ENCODE measurements around the gene SAP25.

The SAP25 gene

GRCh38 chr7:100603726-100604027 is 30.0 kb upstream of the SAP25 start:
- ATAC-seq (peak; percentile 2), DNase-seq (ENCODE audit: low spot score in 2 of 2) (no peak)
- peak overlapping the region; percentile 93 for H3K27ac Mint-ChIP-seq
- H3K9me3 Mint-ChIP-seq = no peaks in the 10 kb centered on the region
- H3K36me3 Mint-ChIP-seq = no peaks in the 10 kb centered on the region
- H3K4me3 Mint-ChIP-seq = peak overlapping the region; percentile 87
- peaks cover 30% of the 10 kb centered on the region for H3K4me1 Mint-ChIP-seq

DNA sequence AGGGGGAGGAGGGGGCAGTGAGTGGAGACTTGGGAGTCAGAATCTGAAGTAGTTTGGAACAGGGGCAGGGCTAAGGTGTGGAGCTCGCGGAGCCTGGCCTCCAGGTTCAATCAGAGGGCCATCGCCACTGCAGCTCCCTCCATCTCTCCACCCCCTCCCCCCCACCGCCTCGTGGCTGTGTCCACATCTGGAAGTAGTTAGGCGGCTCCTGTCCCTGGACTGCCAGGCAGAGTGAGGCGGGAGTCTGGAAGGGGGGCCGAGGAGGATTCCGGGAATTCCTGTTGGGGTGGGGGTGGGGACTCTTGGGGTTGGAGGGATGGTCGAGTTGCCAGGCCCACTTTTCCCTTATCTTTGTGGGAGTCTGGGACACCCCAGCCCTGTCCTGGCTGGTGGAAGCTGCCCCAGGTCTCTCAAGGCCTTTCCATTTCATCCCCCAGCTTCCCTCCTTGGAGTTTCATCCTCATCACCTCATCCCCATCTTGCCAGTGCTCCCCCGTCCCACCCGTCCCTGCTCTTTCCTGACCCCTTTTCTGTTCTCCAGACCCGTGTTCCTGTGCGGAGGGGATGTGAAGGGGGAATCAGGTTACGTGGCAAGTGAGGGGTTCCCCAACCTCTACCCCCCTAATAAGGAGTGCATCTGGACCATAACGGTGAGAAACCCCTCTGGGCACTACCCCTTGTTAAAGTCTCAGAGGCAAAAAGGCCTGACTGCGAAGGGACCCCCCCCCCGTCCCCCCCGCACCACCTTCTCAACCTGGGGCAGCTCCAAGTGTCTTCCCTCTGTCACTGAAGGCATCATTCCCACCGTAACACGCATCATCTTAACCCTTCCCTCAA is 29.4 kb upstream of the SAP25 start:
- no peaks in the 10 kb centered on the region for H3K36me3 Mint-ChIP-seq

GRCh38 chr7:100600730-100601038 is 27.0 kb upstream of the SAP25 start:
- no peak for DNase-seq (ENCODE audit: low spot score in 2 of 2)
- Mint-ChIP-seq H3K9me3 (no peaks in the 10 kb centered on the region), H3K27ac (no peak overlapping the region), H3K36me3 (no peaks in the 10 kb centered on the region), H3K4me3 (no peak overlapping the region), H3K4me1 (peaks cover 23% of the 10 kb centered on the region)
- ATAC-seq = no peak

More for the DNA sequence above, 29.4 kb upstream of the SAP25 start:
- DNase-seq (ENCODE audit: low spot score in 2 of 2) (no peak), ATAC-seq (no peak)
- peak overlapping the region; percentile 93 for H3K27ac Mint-ChIP-seq
- H3K9me3 Mint-ChIP-seq = no peaks in the 10 kb centered on the region
- peak overlapping the region; percentile 87 for H3K4me3 Mint-ChIP-seq
- H3K4me1 Mint-ChIP-seq = peaks cover 36% of the 10 kb centered on the region

DNA sequence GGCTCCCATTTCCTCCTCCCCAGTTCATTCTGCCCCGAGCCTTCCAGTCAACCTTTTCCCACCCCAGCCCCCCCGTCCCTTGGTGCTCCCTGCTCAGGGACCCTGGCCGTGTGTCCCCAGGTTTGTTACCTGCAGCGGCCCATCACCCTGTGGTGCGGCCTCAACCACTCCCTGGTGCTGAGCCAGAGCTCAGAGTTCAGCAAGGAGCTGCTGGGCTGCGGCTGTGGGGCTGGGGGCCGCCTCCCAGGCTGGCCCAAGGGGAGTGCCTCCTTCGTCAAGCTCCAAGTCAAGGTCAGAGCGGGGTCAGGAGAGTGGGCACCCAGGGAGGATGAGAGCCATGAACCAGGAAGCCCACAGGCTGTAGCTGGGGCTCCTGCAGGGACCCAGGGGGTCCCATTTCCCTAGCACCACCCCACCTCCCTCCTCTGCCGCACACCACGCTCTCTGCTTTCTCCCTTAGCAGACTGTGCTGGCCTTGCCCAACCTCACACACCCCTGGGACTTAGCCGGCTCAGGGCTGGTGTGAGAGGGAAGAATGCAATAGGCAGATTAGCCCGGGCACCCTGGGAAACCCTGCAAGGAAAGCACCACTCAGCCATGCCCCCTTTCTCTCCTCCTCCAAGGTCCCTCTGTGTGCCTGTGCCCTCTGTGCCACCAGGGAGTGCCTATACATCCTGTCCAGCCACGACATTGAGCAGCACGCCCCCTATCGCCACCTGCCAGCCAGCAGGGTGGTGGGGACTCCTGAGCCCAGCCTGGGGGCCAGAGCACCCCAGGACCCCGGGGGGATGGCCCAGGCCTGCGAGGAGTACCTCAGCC is 26.4 kb upstream of the SAP25 start:
- Mint-ChIP-seq H3K27ac (no peak overlapping the region), H3K9me3 (no peaks in the 10 kb centered on the region), H3K36me3 (no peaks in the 10 kb centered on the region), H3K4me3 (no peak overlapping the region), H3K4me1 (peaks cover 17% of the 10 kb centered on the region)
- no peak for ATAC-seq
- DNase-seq (ENCODE audit: low spot score in 2 of 2) = no peak

- Mint-ChIP-seq H3K4me3 (no peak overlapping the region), H3K27ac (peak overlapping the region; percentile 59), H3K9me3 (no peaks in the 10 kb centered on the region), H3K36me3 (no peaks in the 10 kb centered on the region), H3K4me1 (peaks cover 6% of the 10 kb centered on the region)
- ATAC-seq (no peak), DNase-seq (ENCODE audit: low spot score in 2 of 2) (no peak)
These were observed 24.7 kb upstream of the SAP25 start for GRCh38 chr7:100598425-100598824.

- DNase-seq (ENCODE audit: low spot score in 2 of 2) (no peak), ATAC-seq (no peak)
- Mint-ChIP-seq H3K36me3 (no peaks in the 10 kb centered on the region), H3K9me3 (no peaks in the 10 kb centered on the region), H3K4me1 (peaks cover 6% of the 10 kb centered on the region), H3K27ac (no peak overlapping the region), H3K4me3 (no peak overlapping the region)
These were observed 21.5 kb upstream of the SAP25 start for GRCh38 chr7:100595188-100595587.

GRCh38 chr7:100591596-100591995 is 17.9 kb upstream of the SAP25 start:
- Mint-ChIP-seq H3K27ac (no peak overlapping the region), H3K36me3 (no peaks in the 10 kb centered on the region), H3K4me1 (peaks cover 2% of the 10 kb centered on the region), H3K9me3 (no peaks in the 10 kb centered on the region), H3K4me3 (no peak overlapping the region)
- DNase-seq (ENCODE audit: low spot score in 2 of 2) (no peak), ATAC-seq (no peak)

GRCh38 chr7:100590077-100590737 is 16.5 kb upstream of the SAP25 start:
- H3K4me3 Mint-ChIP-seq = no peak overlapping the region
- H3K4me1 Mint-ChIP-seq = peaks cover 13% of the 10 kb centered on the region
- peaks cover 13% of the 10 kb centered on the region for H3K36me3 Mint-ChIP-seq
- DNase-seq (ENCODE audit: low spot score in 2 of 2) = no peak
- no peak overlapping the region for H3K27ac Mint-ChIP-seq
- H3K9me3 Mint-ChIP-seq = no peaks in the 10 kb centered on the region
- no peak for ATAC-seq

DNA sequence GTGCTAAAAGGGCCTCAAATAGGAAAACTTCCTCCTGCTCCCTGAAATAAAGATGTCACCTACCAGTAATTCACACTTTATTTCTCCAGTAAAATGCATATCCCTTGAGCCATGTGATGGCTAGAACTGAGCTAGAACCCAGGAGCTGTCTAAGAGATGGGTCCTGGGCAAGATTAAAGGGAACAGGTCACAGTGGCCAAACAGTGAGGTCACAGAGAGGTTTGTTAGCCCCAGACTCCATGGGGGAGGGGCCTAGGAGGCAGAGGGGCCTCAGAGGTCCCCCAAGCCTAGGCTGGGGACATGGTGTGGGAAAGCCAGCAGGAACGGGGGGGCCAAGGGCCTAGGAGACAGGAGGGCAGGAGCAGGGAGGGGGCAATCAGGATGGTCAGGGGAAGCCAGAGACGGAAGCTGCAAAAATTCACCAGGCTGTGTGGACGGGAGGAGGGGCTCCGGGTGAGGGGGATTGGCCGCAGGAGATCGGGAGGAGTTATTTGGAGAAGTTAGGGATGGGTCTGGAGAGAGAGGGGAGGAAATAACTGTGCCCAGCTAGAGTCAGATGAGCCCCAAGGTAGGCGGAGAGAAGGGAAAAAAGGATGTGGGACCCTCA is 15.7 kb upstream of the SAP25 start:
- Mint-ChIP-seq H3K4me1 (peaks cover 20% of the 10 kb centered on the region), H3K36me3 (peaks cover 20% of the 10 kb centered on the region), H3K9me3 (no peaks in the 10 kb centered on the region), H3K27ac (no peak overlapping the region), H3K4me3 (no peak overlapping the region)
- ATAC-seq (no peak), DNase-seq (ENCODE audit: low spot score in 2 of 2) (no peak)

DNA sequence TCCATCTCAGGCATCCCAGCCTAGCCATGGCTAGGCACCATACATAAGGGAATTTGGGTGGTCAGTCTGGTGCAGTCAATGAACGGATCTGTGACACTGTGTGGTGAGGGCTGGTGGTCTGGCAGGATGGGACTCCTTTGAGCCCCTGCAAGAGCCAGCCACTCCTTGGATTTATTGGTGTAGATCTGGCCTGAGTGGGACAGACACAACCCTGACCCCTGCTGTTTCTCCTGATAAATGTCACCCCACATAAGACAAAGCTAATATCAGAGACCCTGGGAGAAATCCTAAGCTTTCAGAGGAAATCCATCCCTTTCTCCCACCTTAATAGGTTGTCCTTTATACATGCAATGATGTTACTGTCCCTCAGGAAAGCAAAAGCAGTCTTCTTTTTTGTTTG is 14.7 kb upstream of the SAP25 start:
- Mint-ChIP-seq H3K4me1 (peaks cover 30% of the 10 kb centered on the region), H3K27ac (no peak overlapping the region), H3K36me3 (peaks cover 28% of the 10 kb centered on the region), H3K4me3 (peak overlapping the region; percentile 97), H3K9me3 (no peaks in the 10 kb centered on the region)
- DNase-seq (ENCODE audit: low spot score in 2 of 2) (no peak), ATAC-seq (no peak)

- Mint-ChIP-seq H3K4me1 (peaks cover 44% of the 10 kb centered on the region), H3K9me3 (no peaks in the 10 kb centered on the region), H3K27ac (peak within 1 kb of the TSS; percentile 93), H3K4me3 (peak within 1 kb of the TSS; percentile 97), H3K36me3 (peaks cover 33% of the 10 kb centered on the region)
- DNase-seq (ENCODE audit: low spot score in 2 of 2) = peak; percentile 96 to 100
- ATAC-seq = peak; percentile 89
These were observed 12.7 kb upstream of the SAP25 start, which contains the start of gene FBXO24 for GRCh38 chr7:100586266-100587025. Gene FBXO24, plus strand, starts transcription at chr7:100586328. Its CDS starts 298 bp downstream, at chr7:100586626.

DNA sequence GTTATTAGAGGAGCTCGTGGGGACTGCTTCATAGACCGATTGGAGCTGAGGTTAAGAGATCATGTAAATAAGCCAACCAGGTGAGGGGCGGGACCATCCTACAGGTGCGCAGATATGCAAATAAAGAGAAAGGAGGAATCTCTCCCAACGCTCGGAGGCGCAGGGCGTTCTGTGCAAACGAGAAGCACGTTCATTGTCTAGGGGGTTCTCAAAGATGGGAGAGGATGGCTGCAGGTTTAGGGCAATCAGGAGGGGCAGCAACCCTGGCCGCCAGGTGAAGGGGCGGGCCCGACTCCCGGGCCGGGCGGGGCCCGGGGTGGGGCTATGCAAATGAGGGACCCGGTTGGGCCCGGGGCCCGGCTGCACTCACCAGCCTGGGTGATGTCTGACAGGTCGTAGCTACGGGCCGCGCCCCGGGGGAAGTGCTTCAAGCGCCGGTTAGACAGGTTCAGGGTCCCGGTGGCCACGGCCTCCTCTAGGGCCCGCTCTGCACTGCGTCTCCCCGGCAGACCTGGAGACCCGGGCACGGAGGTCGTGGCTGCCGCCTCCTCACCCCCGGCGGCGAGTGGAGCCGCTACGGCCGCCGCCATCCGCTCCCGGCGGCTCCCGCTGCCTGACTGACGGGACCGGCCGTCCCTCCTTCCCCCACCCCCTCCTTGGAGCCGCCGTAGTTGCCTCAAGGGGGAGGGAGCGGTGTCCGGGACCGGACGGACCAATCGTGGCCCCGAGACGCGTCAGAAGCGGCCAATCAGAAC is 12.0 kb upstream of the SAP25 start, which contains the start of gene LRCH4:
Gene LRCH4, minus strand, starts transcription at position 619 of the 755 bp plus-strand sequence. Its CDS starts 29 bp downstream, at position 590.
- Mint-ChIP-seq H3K4me1 (peaks cover 44% of the 10 kb centered on the region), H3K36me3 (peaks cover 33% of the 10 kb centered on the region), H3K4me3 (peak within 1 kb of the TSS; percentile 97), H3K27ac (peak within 1 kb of the TSS; percentile 93), H3K9me3 (no peaks in the 10 kb centered on the region)
- ATAC-seq = peak; percentile 35
- DNase-seq (ENCODE audit: low spot score in 2 of 2) = peak in 1 of 2 donors; percentile 38

DNA sequence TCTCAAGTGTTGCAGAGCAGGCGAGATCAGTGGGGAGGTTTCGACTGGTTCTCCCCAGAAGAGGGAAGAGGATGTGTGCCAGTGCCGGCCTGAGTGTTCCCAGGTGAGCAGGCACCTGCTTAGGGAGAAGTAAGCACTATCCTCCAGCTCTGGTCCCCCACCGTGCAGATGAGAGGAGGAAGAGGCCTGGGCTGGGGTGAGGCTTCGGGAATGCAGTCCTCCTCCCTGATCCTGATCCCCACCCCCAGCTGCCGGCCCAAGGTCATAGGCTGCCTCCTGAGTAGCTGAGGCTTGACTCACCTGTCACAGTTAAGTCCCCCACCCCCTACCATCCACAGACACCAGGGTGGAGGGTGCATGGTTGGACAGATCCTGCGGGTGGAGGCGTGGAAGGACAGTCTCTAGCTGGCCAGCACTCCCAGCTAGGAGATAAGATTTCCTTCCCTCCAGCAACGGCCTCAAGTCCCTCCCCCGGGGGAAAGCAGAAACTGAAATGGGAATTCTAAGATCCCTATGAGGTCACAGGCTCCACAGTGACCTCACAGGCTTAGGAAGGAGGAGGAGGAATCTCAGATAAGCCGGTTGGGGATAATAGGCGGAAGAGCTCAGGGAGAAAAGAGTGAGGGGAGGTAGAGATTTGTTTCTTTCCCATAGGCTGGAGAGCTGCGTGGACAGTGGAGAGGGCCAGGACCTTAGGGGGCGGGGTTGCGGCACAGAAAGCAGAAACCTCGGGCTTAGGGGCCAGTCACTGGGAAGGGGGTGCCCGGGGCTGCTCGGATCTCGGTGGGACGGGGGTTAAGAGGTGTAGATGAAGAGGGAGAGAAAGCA is 11.2 kb upstream of the SAP25 start:
- peak overlapping the region; percentile 97 for H3K4me3 Mint-ChIP-seq
- H3K4me1 Mint-ChIP-seq = peaks cover 44% of the 10 kb centered on the region
- peak overlapping the region; percentile 93 for H3K27ac Mint-ChIP-seq
- peaks cover 33% of the 10 kb centered on the region for H3K36me3 Mint-ChIP-seq
- no peak for DNase-seq (ENCODE audit: low spot score in 2 of 2)
- no peaks in the 10 kb centered on the region for H3K9me3 Mint-ChIP-seq
- ATAC-seq = no peak

Data from stimulated activated effector memory CD8-positive, alpha-beta T cell treated with anti-CD3 and anti-CD28 coated beads, Interleukin-12 subunit alpha, Interleukin-12 subunit beta, amount 100 ng/mL, for 72 hours (primary cell).